T-helper 22 cell (primary cell): ENCODE results near the gene FOSL1.

Source experiments
- DNase-seq: peaks from one replicate; pipeline ENCODE4 v3.0.0-alpha.2; 2020; ENCODE audit warnings: low read depth

The FOSL1 gene

GRCh38 chr11:65900125-65900898 lies at the start of gene FOSL1:
Gene FOSL1, minus strand, starts transcription at chr11:65900388. Its CDS starts 49 bp downstream, at chr11:65900339.
- DNase-seq: peak; percentile 97

- DNase-seq: no peak
Measured at GRCh38 chr11:65947603-65948125, 47.5 kb upstream of the FOSL1 start.

GRCh38 chr11:65947133-65947532 lies 46.9 kb upstream of the FOSL1 start:
- DNase-seq: no peak

- DNase-seq: no peak
Measured at GRCh38 chr11:65946655-65947054, 46.5 kb upstream of the FOSL1 start.

GRCh38 chr11:65945941-65946558 lies 45.9 kb upstream of the FOSL1 start:
- DNase-seq: no peak

GRCh38 chr11:65945430-65945911 lies 45.3 kb upstream of the FOSL1 start, which contains the start of gene TSGA10IP:
Gene TSGA10IP, plus strand, starts transcription at chr11:65945480. Its CDS starts 196 bp downstream, at chr11:65945676.
- DNase-seq: no peak

GRCh38 chr11:65944767-65945166 lies 44.6 kb upstream of the FOSL1 start:
- no peak for DNase-seq

GRCh38 chr11:65944191-65944590 lies 44.0 kb upstream of the FOSL1 start:
- no peak for DNase-seq

GRCh38 chr11:65942531-65942930 lies 42.3 kb upstream of the FOSL1 start:
- no peak for DNase-seq

- DNase-seq: no peak
Measured at GRCh38 chr11:65941720-65942310, 41.6 kb upstream of the FOSL1 start.

GRCh38 chr11:65937766-65938165 lies 37.6 kb upstream of the FOSL1 start:
- DNase-seq: no peak

- no peak for DNase-seq
Measured at GRCh38 chr11:65934014-65934413, 33.8 kb upstream of the FOSL1 start.

- DNase-seq: no peak
Measured at GRCh38 chr11:65932558-65932919, 32.4 kb upstream of the FOSL1 start.

GRCh38 chr11:65931773-65932557 lies 31.8 kb upstream of the FOSL1 start:
- DNase-seq: no peak

GRCh38 chr11:65928667-65929066 lies 28.5 kb upstream of the FOSL1 start:
- DNase-seq: no peak

- DNase-seq: peak; percentile 55
Measured at GRCh38 chr11:65927904-65928397, 27.8 kb upstream of the FOSL1 start.

GRCh38 chr11:65925397-65925796 lies 25.2 kb upstream of the FOSL1 start:
- no peak for DNase-seq

GRCh38 chr11:65922565-65922964 lies 22.4 kb upstream of the FOSL1 start:
- DNase-seq: no peak

- no peak for DNase-seq
Measured at GRCh38 chr11:65921876-65922275, 21.7 kb upstream of the FOSL1 start.

GRCh38 chr11:65921033-65921555 lies 20.9 kb upstream of the FOSL1 start:
- no peak for DNase-seq

- no peak for DNase-seq
Measured at GRCh38 chr11:65920372-65920802, 20.2 kb upstream of the FOSL1 start.
